Endothelial cell of umbilical vein (primary cell): Measurements from ENCODE around the gene AFG3L2.

ENCODE experiments used
- EZH2 ChIP-seq: IDR thresholded peaks from 2 replicates; pipeline ENCODE4 v1.6.1; 2012; ENCODE audit warnings: borderline replicate concordance, low read depth, mild to moderate bottlenecking, moderate library complexity, low read length, inconsistent platforms; ENCODE audit not compliant: severe bottlenecking
- FOS ChIP-seq: IDR thresholded peaks from 2 replicates; pipeline ENCODE4 v1.6.1; 2011; ENCODE audit warnings: mild to moderate bottlenecking, low read length, moderate library complexity, borderline replicate concordance; ENCODE audit not compliant: insufficient read depth
- JUN ChIP-seq: IDR thresholded peaks from 2 replicates; pipeline ENCODE4 v1.6.1; 2011; ENCODE audit warnings: borderline replicate concordance, low read depth; ENCODE audit not compliant: insufficient read length, insufficient read depth
- MAX ChIP-seq: IDR thresholded peaks from 2 replicates; pipeline ENCODE4 v1.6.1; 2011; ENCODE audit not compliant: insufficient read depth, insufficient read length
- MYC ChIP-seq: IDR thresholded peaks from one replicate; pipeline ENCODE4 v1.6.1; 2011; ENCODE audit warnings: mild to moderate bottlenecking, low read depth, low read length
- POLR2A ChIP-seq: IDR thresholded peaks from 2 replicates; pipeline ENCODE4 v1.6.1; 2012; ENCODE audit warnings: low read depth, mild to moderate bottlenecking, control low read depth, low read length
- POLR2AphosphoS5 ChIP-seq: IDR thresholded peaks from 2 replicates; pipeline ENCODE4 v1.6.1; 2012; ENCODE audit warnings: low read depth, mild to moderate bottlenecking, control low read depth, low read length, moderate library complexity; ENCODE audit not compliant: insufficient read depth
- TF ChIP-seq, protein P1 (sequence below), 2 donors: IDR thresholded peaks; 1 replicate in 1 of 2; 2 replicates in 1 of 2; pipeline ENCODE4 v1.5.1; 2011; ENCODE audit warnings: low read length in 2 of 2, mild to moderate bottlenecking in 2 of 2, moderate library complexity in 2 of 2, control low read depth in 1 of 2, inconsistent platforms in 1 of 2, low read depth in 1 of 2; ENCODE audit not compliant: insufficient read depth in 1 of 2; ENCODE audit errors: extremely low read depth in 1 of 2

DNA sequence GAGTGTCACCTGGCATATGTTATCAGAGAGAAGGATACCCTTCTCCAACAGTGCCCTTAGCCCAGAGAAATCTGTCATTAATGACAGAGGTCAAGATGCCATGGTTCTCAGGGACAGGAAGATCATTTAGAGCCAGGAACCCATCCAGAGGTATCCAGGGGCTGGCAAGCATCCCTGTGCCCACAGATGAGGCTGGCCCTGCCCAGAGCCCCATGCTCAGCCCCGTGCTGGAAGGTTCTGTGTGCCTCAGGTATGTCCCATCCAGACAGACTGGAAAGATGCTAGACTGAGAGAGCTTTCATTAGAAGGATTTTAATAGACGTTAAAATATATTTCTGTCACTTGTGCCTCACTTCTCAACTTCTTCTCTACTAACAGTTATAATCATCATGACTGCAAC is 77.2 kb downstream of the AFG3L2 start:
- TF ChIP-seq, protein P1, sequence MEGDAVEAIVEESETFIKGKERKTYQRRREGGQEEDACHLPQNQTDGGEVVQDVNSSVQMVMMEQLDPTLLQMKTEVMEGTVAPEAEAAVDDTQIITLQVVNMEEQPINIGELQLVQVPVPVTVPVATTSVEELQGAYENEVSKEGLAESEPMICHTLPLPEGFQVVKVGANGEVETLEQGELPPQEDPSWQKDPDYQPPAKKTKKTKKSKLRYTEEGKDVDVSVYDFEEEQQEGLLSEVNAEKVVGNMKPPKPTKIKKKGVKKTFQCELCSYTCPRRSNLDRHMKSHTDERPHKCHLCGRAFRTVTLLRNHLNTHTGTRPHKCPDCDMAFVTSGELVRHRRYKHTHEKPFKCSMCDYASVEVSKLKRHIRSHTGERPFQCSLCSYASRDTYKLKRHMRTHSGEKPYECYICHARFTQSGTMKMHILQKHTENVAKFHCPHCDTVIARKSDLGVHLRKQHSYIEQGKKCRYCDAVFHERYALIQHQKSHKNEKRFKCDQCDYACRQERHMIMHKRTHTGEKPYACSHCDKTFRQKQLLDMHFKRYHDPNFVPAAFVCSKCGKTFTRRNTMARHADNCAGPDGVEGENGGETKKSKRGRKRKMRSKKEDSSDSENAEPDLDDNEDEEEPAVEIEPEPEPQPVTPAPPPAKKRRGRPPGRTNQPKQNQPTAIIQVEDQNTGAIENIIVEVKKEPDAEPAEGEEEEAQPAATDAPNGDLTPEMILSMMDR (IDR thresholded peaks at IDR 0.05; ENCODE audit: extremely low read depth in 1 of 2, insufficient read depth in 1 of 2, low read depth in 1 of 2, low read length in 2 of 2): no peak
- TF ChIP-seq FOS (no peak), POLR2A (no peak), JUN (no peak), MYC (no peak), EZH2 (no peak), POLR2AphosphoS5 (no peak), MAX (no peak)
